Caco-2 (cell line): ENCODE data around the gene EFHC2. TPM values are rescaled to one million over a fixed set of nuclear protein-coding genes. Genes with fewer than 3 reads are reported as not detected.

Source experiments
- BruUV-seq: library from RNA; stranded (reverse); fragments of 400-500 nt; replicated peaks from 2 replicates; lab custom pipeline; 2021; lab: Mats Ljungman, UMichigan
- CTCF ChIA-PET: fragments of 300-600 bp; sonication (Branson Sonifier 250); formaldehyde crosslinking; loops from one replicate; lab custom pipeline; 2022; ENCODE audit warnings: antibody characterized with exemption; lab: Charles Lee
- POLR2A ChIA-PET: fragments of 300-600 bp; sonication (Branson Sonifier 250); formaldehyde crosslinking; loops from one replicate; lab custom pipeline; 2022; ENCODE audit warnings: antibody characterized with exemption; lab: Charles Lee
- DNase-seq, 2 experiments: peaks; one replicate each; pipeline versions ENCODE4 v3.0.0 to v3.0.0-alpha.2; 2020 to 2022
- H3K27me3 ChIP-seq: replicated peaks from 2 replicates; pipeline ENCODE4 v1.6.0; 2011; ENCODE audit warnings: low read length; ENCODE audit not compliant: control insufficient read depth, insufficient read depth
- H3K36me3 ChIP-seq: 2 replicates; pipeline ENCODE4 v1.5.1; 2011; ENCODE audit warnings: low read length; ENCODE audit not compliant: control insufficient read depth, insufficient read depth
- H3K4me1 ChIP-seq: fragments of 250-450 bp; sonication (Bioruptor Pico); 2 replicates; pipeline ENCODE4 v1.5.1; 2020; ENCODE audit warnings: mild to moderate bottlenecking
- H3K4me3 ChIP-seq: 2 replicates; pipeline ENCODE4 v1.5.1; 2011; ENCODE audit warnings: low read depth, mild to moderate bottlenecking, control low read depth, low read length
- H3K9me3 ChIP-seq: fragments of 250-450 bp; sonication (Bioruptor Pico); 2 replicates; pipeline ENCODE4 v1.5.1; 2020; ENCODE audit warnings: mild to moderate bottlenecking, moderate library complexity
- H3K27ac Mint-ChIP-seq: one replicate; pipeline ENCODE4 v1.8.0; 2022; ENCODE audit warnings: mixed read lengths; ENCODE audit not compliant: unreplicated experiment
- H3K27me3 Mint-ChIP-seq: one replicate; pipeline ENCODE4 v1.8.0; 2022; ENCODE audit warnings: mixed read lengths; ENCODE audit not compliant: insufficient read depth, unreplicated experiment
- H3K36me3 Mint-ChIP-seq: one replicate; pipeline ENCODE4 v1.8.0; 2022; ENCODE audit warnings: mild to moderate bottlenecking, mixed read lengths; ENCODE audit not compliant: insufficient read depth, unreplicated experiment
- H3K4me1 Mint-ChIP-seq: one replicate; pipeline ENCODE4 v1.8.0; 2022; ENCODE audit warnings: low read depth, mixed read lengths; ENCODE audit not compliant: unreplicated experiment
- H3K4me3 Mint-ChIP-seq: one replicate; pipeline ENCODE4 v1.8.0; 2022; ENCODE audit warnings: mild to moderate bottlenecking, moderate library complexity, mixed read lengths; ENCODE audit not compliant: unreplicated experiment
- H3K9me3 Mint-ChIP-seq: one replicate; pipeline ENCODE4 v1.8.0; 2022; ENCODE audit warnings: mixed read lengths; ENCODE audit not compliant: unreplicated experiment
- CTCF ChIP-seq, 2 experiments: fragments of 200-600 bp in 1 of 2; IDR thresholded peaks; 1 replicate in 1 of 2; 2 replicates in 1 of 2; pipeline versions ENCODE4 v1.5.1 to v1.8.0; 2011 to 2022; ENCODE audit warnings: antibody characterized with exemption in 1 of 2, control low read depth in 1 of 2, inconsistent platforms in 1 of 2, low read depth in 1 of 2, low read length in 1 of 2, mild to moderate bottlenecking in 1 of 2, moderate library complexity in 1 of 2; ENCODE audit not compliant: insufficient read depth in 1 of 2, severe bottlenecking in 1 of 2, unreplicated experiment in 1 of 2
- intact Hi-C: fragments of 100-400 bp; cut with micrococcal nuclease; formaldehyde crosslinking; loops from one replicate; pipeline ENCODE4 v1.10.0; 2022; ENCODE audit not compliant: unreplicated experiment
- total RNA-seq: library from RNA; stranded (reverse); gene quantifications from 2 replicates; pipeline ENCODE4 v1.2.3, GENCODE V29; 2022

The EFHC2 gene
- total RNA-seq, 1 experiment from 2014 or later: not detected

GRCh38 chrX:44147130-44147529 is 196.3 kb downstream of the EFHC2 start:
- H3K27me3 Mint-ChIP-seq: peaks cover 2% of the 10 kb centered on the region
- no peak overlapping the region for H3K27ac Mint-ChIP-seq
- no peaks in the 10 kb centered on the region for H3K4me1 ChIP-seq
- no peak overlapping the region for H3K4me3 ChIP-seq
- ChIA-PET CTCF (no interaction called here), POLR2A (no interaction called here)
- H3K27me3 ChIP-seq: no peaks in the 10 kb centered on the region
- no peak overlapping the region for H3K4me3 Mint-ChIP-seq
- intact Hi-C loops: no loop called here
- no peak for TF ChIP-seq CTCF (IDR thresholded peaks at IDR 0.05; ENCODE audit: insufficient read depth in 1 of 2, low read depth in 1 of 2, low read length in 1 of 2, severe bottlenecking in 1 of 2, unreplicated experiment in 1 of 2)
- H3K4me1 Mint-ChIP-seq: no peaks in the 10 kb centered on the region
- H3K9me3 ChIP-seq: no peaks in the 10 kb centered on the region
- H3K36me3 Mint-ChIP-seq: no peaks in the 10 kb centered on the region
- no peak for DNase-seq
- BruUV-seq: no TSS peak
- H3K9me3 Mint-ChIP-seq: no peaks in the 10 kb centered on the region
- H3K36me3 ChIP-seq: no peaks in the 10 kb centered on the region

GRCh38 chrX:44144177-44144945 is 199.1 kb downstream of the EFHC2 start:
- no peaks in the 10 kb centered on the region for H3K27me3 ChIP-seq
- POLR2A ChIA-PET: no interaction called here

GRCh38 chrX:44143061-44143602 is 200.3 kb downstream of the EFHC2 start:
- intact Hi-C loops: no loop called here
- DNase-seq: no peak
- H3K4me1 Mint-ChIP-seq: no peaks in the 10 kb centered on the region
- no peak for TF ChIP-seq CTCF (IDR thresholded peaks at IDR 0.05; ENCODE audit: insufficient read depth in 1 of 2, low read depth in 1 of 2, low read length in 1 of 2, severe bottlenecking in 1 of 2, unreplicated experiment in 1 of 2)
- no peaks in the 10 kb centered on the region for H3K27me3 ChIP-seq
- H3K9me3 ChIP-seq: no peaks in the 10 kb centered on the region
- H3K36me3 ChIP-seq: no peaks in the 10 kb centered on the region
- H3K4me3 Mint-ChIP-seq: no peak overlapping the region
- BruUV-seq: no TSS peak
- no peak overlapping the region for H3K4me3 ChIP-seq
- CTCF ChIA-PET: no interaction called here
- H3K27ac Mint-ChIP-seq: no peak overlapping the region
- peaks cover 2% of the 10 kb centered on the region for H3K27me3 Mint-ChIP-seq
- no peaks in the 10 kb centered on the region for H3K36me3 Mint-ChIP-seq
- POLR2A ChIA-PET: no interaction called here
- no peaks in the 10 kb centered on the region for H3K4me1 ChIP-seq
- no peaks in the 10 kb centered on the region for H3K9me3 Mint-ChIP-seq

More at GRCh38 chrX:44144177-44144945, 199.1 kb downstream of the EFHC2 start:
- BruUV-seq: no TSS peak
- Mint-ChIP-seq H3K27ac (no peak overlapping the region), H3K4me1 (no peaks in the 10 kb centered on the region), H3K9me3 (no peaks in the 10 kb centered on the region), H3K4me3 (no peak overlapping the region), H3K36me3 (no peaks in the 10 kb centered on the region), H3K27me3 (peaks cover 2% of the 10 kb centered on the region)
- H3K4me3 ChIP-seq: no peak overlapping the region
- no peak for DNase-seq
- no peaks in the 10 kb centered on the region for H3K36me3 ChIP-seq
- no peak for TF ChIP-seq CTCF (IDR thresholded peaks at IDR 0.05; ENCODE audit: insufficient read depth in 1 of 2, low read depth in 1 of 2, low read length in 1 of 2, severe bottlenecking in 1 of 2, unreplicated experiment in 1 of 2)
- no peaks in the 10 kb centered on the region for H3K4me1 ChIP-seq
- CTCF ChIA-PET: no interaction called here
- H3K9me3 ChIP-seq: no peaks in the 10 kb centered on the region
- intact Hi-C loops: no loop called here
